Retinal pigment epithelial cell (primary cell): Measurements from ENCODE around the gene MYO7B.

Experiments
- DNase-seq: peaks from one replicate; pipeline ENCODE4 v3.0.0-alpha.2; 2010; ENCODE audit warnings: low read depth
- H3K4me3 ChIP-seq: 2 replicates; pipeline ENCODE4 v1.5.1; 2011; ENCODE audit warnings: mild to moderate bottlenecking, low read length, control low read depth, moderate library complexity
- CTCF ChIP-seq: conservative IDR thresholded peaks from 2 replicates; pipeline ENCODE4 v1.5.1; 2011; ENCODE audit warnings: low read depth, low read length, control low read depth, inconsistent platforms

The MYO7B gene

GRCh38 chr2:127641133-127641532 lies 105.7 kb downstream of the MYO7B start:
- TF ChIP-seq CTCF, result no peak
- DNase-seq, result no peak
- no peak overlapping the region for H3K4me3 ChIP-seq

- DNase-seq, result no peak
- H3K4me3 ChIP-seq, result no peak overlapping the region
- no peak for TF ChIP-seq CTCF
These were observed 106.5 kb downstream of the MYO7B start for GRCh38 chr2:127641846-127642507.

GRCh38 chr2:127642706-127643438 lies 107.4 kb downstream of the MYO7B start:
- no peak overlapping the region for H3K4me3 ChIP-seq
- no peak for DNase-seq
- no peak for TF ChIP-seq CTCF

- DNase-seq, result no peak
- no peak overlapping the region for H3K4me3 ChIP-seq
- no peak for TF ChIP-seq CTCF
These were observed 108.1 kb downstream of the MYO7B start for GRCh38 chr2:127643439-127644065.

- no peak for TF ChIP-seq CTCF
- no peak for DNase-seq
- H3K4me3 ChIP-seq, result no peak overlapping the region
These were observed 108.9 kb downstream of the MYO7B start for GRCh38 chr2:127644066-127645025.

- no peak overlapping the region for H3K4me3 ChIP-seq
- no peak for DNase-seq
- TF ChIP-seq CTCF, result no peak
These were observed 109.5 kb downstream of the MYO7B start for GRCh38 chr2:127645026-127645394.
